GM12872 (cell line): ENCODE data around the gene NRG3.

Experiments used
- CTCF ChIP-seq: IDR thresholded peaks from 3 replicates; pipeline ENCODE4 v1.5.1; 2011; ENCODE audit warnings: low read depth, mild to moderate bottlenecking, low read length, moderate library complexity; ENCODE audit not compliant: insufficient read depth

Gene NRG3

GRCh38 chr10:81903472-81903871, 28.5 kb downstream of the NRG3 start:
- TF ChIP-seq CTCF = no peak

- no peak for TF ChIP-seq CTCF
These were observed 30.2 kb downstream of the NRG3 start for GRCh38 chr10:81905161-81905560.

- TF ChIP-seq CTCF = no peak
These were observed 34.5 kb downstream of the NRG3 start for GRCh38 chr10:81909453-81909852.

- TF ChIP-seq CTCF = no peak
These were observed 36.3 kb downstream of the NRG3 start for GRCh38 chr10:81911328-81911727.

- TF ChIP-seq CTCF = no peak
These were observed 39.9 kb downstream of the NRG3 start for GRCh38 chr10:81914736-81915503.

GRCh38 chr10:81915504-81915897, 40.5 kb downstream of the NRG3 start:
- no peak for TF ChIP-seq CTCF

- no peak for TF ChIP-seq CTCF
These were observed 42.7 kb downstream of the NRG3 start for GRCh38 chr10:81917666-81918065.
